GM12878 (cell line): ENCODE measurements around the gene CANT1. TPM values are rescaled to one million over a fixed set of nuclear protein-coding genes. Genes with fewer than 3 reads are reported as not detected.

Experiments used
- ATAC-seq: fragments of 200-7000 bp; cut with Tn5 transposase; 3 replicates; pipeline ENCODE4 v1.9.1; 2020; ENCODE audit warnings: mild to moderate bottlenecking, moderate library complexity
- BruUV-seq: library from RNA; stranded (reverse); fragments of 400-500 nt; replicated peaks from 2 replicates; lab custom pipeline; 2021; lab: Mats Ljungman, UMichigan
- CTCF ChIA-PET: fragments of 300-600 bp; sonication (Branson Sonifier 250); formaldehyde crosslinking; extraction: SDS; loops from one replicate; lab custom pipeline; 2021; ENCODE audit warnings: inconsistent platforms; lab: Yijun Ruan, JAX
- POLR2A ChIA-PET: fragments of 350-600 bp; formaldehyde crosslinking; extraction: SDS; loops from one replicate; lab custom pipeline; 2021; ENCODE audit warnings: inconsistent platforms; lab: Charles Lee
- RAD21 ChIA-PET: fragments of 300-600 bp; sonication (Branson Sonifier 250); formaldehyde crosslinking; loops from one replicate; lab custom pipeline; 2023; ENCODE audit warnings: antibody characterized with exemption; ENCODE audit not compliant: unreplicated experiment; lab: Charles Lee
- SMC1A ChIA-PET: fragments of 300-600 bp; sonication (Branson Sonifier 250); formaldehyde crosslinking; loops from one replicate; lab custom pipeline; 2023; ENCODE audit not compliant: unreplicated experiment, uncharacterized antibody; lab: Charles Lee
- DNase-seq: peaks from one replicate; pipeline ENCODE4 v3.0.0-alpha.2; 2011; ENCODE audit warnings: low read depth, low spot score
- FAIRE-seq: peaks from 3 replicates; lab custom pipeline; 2011; peaks lifted over from hg19 to GRCh38; lab: Jason Lieb, UNC
- H2AFZ ChIP-seq: 2 replicates; pipeline ENCODE4 v1.6.0; 2011; ENCODE audit warnings: low read depth, low read length, control low read depth; ENCODE audit not compliant: control insufficient read depth
- H3K27ac ChIP-seq: 2 replicates; pipeline ENCODE4 v1.5.1; 2011; ENCODE audit warnings: control low read depth; ENCODE audit not compliant: control insufficient read depth, insufficient read depth
- H3K27me3 ChIP-seq, 2 experiments: replicated peaks in 1 of 2; 2 replicates each; pipeline versions ENCODE4 v1.6.0 to v1.6.1; 2011; ENCODE audit warnings: low read length in 1 of 2; ENCODE audit not compliant: control insufficient read depth in 2 of 2, insufficient read depth in 2 of 2
- H3K36me3 ChIP-seq, 2 experiments: 2 replicates each; pipeline ENCODE4 v1.5.1; 2011; ENCODE audit warnings: low read length in 1 of 2; ENCODE audit not compliant: control insufficient read depth in 2 of 2, insufficient read depth in 2 of 2
- H3K4me1 ChIP-seq: 2 replicates; pipeline ENCODE4 v1.6.1; 2011; ENCODE audit warnings: mild to moderate bottlenecking, low read length, moderate library complexity, mixed read lengths; ENCODE audit not compliant: control insufficient read depth, insufficient read depth
- H3K4me2 ChIP-seq: 2 replicates; pipeline ENCODE4 v1.6.0; 2011; ENCODE audit warnings: control low read depth; ENCODE audit not compliant: control insufficient read depth, insufficient read depth
- H3K4me3 ChIP-seq: fragments of 200-600 bp; sonication (generic); 2 replicates; pipeline ENCODE4 v1.5.1; 2016
- H3K79me2 ChIP-seq: 2 replicates; pipeline ENCODE4 v1.6.0; 2011; ENCODE audit warnings: low read length; ENCODE audit not compliant: control insufficient read depth, insufficient read depth
- H3K9ac ChIP-seq: 2 replicates; pipeline ENCODE4 v1.8.0; 2011; ENCODE audit warnings: low read length, control low read depth, mixed read lengths; ENCODE audit not compliant: control insufficient read depth, insufficient read depth
- H3K9me3 ChIP-seq: replicated peaks from 3 replicates; pipeline ENCODE4 v1.5.1; 2011; ENCODE audit warnings: mild to moderate bottlenecking, low read length; ENCODE audit not compliant: control insufficient read depth, insufficient read depth
- H4K20me1 ChIP-seq: 2 replicates; pipeline ENCODE4 v1.6.0; 2011; ENCODE audit not compliant: control insufficient read depth, insufficient read depth
- EZH2 ChIP-seq: IDR thresholded peaks from 2 replicates; pipeline ENCODE4 v1.6.1; 2012; ENCODE audit warnings: low read depth, mild to moderate bottlenecking, control low read depth, inconsistent platforms, low read length, borderline replicate concordance; ENCODE audit not compliant: control insufficient read depth
- FOXK2 ChIP-seq: fragments of 450-650 bp; IDR thresholded peaks from 2 replicates; pipeline ENCODE4 v1.6.1; 2017; ENCODE audit warnings: mild to moderate bottlenecking, moderate library complexity
- HDAC2 ChIP-seq: fragments of 200-600 bp; sonication (generic); IDR thresholded peaks from 2 replicates; pipeline ENCODE4 v1.6.1; 2017
- JUND ChIP-seq: IDR thresholded peaks from 2 replicates; pipeline ENCODE4 v1.6.1; 2012; ENCODE audit warnings: low read depth, mild to moderate bottlenecking, low read length, improper control_type of control experiment, moderate library complexity
- RFX5 ChIP-seq: IDR thresholded peaks from 2 replicates; pipeline ENCODE4 v1.6.1; 2011; ENCODE audit warnings: low read depth, low read length, improper control_type of control experiment
- SMAD1 ChIP-seq: fragments of 450-650 bp; IDR thresholded peaks from 2 replicates; pipeline ENCODE4 v1.6.1; 2018; ENCODE audit warnings: mild to moderate bottlenecking, low read depth; ENCODE audit not compliant: partially characterized antibody
- SMAD5 ChIP-seq: IDR thresholded peaks from 2 replicates; pipeline ENCODE4 v1.6.1; 2016; ENCODE audit warnings: antibody characterized with exemption, low read depth
- SP1 ChIP-seq: IDR thresholded peaks from one replicate; pipeline ENCODE4 v1.6.1; 2011; ENCODE audit warnings: low read depth, low read length
- TCF12 ChIP-seq: IDR thresholded peaks from 2 replicates; pipeline ENCODE4 v1.6.1; 2011; ENCODE audit warnings: low read depth, mild to moderate bottlenecking, low read length
- TCF3 ChIP-seq: IDR thresholded peaks from 2 replicates; pipeline ENCODE4 v1.6.1; 2012; ENCODE audit warnings: low read depth, mild to moderate bottlenecking, low read length, borderline replicate concordance; ENCODE audit not compliant: insufficient read depth
- WGBS: methylation state at CpG from one replicate; pipeline ENCODE4 v1.1.6; 2016; ENCODE audit warnings: low lambda C conversion rate; ENCODE audit not compliant: insufficient replicate concordance, insufficient coverage; ENCODE audit errors: missing lambda C conversion rate; 5-methylcytosine and 5-hydroxymethylcytosine counted together
- in situ Hi-C: fragments of 300-500 bp; cut with MboI; formaldehyde crosslinking; loops from 9 replicates; pipeline ENCODE4 v1.14.3; 2018; ENCODE audit warnings: mixed read lengths
- intact Hi-C: fragments of 100-400 bp; cut with micrococcal nuclease; formaldehyde crosslinking; loops from one replicate; pipeline ENCODE4 v1.14.2; 2022; ENCODE audit not compliant: unreplicated experiment
- polyA plus RNA-seq, 11 experiments: library from polyadenylated mRNA; depleted of rRNA in 4 of 11; unstranded in 6 of 11; stranded (reverse) in 5 of 11; fragments of >200 nt; fragmentation: Nextera tagmentation in 4 of 11; fragmentation: Illumina TruSeq in 1 of 11; extraction: Ambion mirVana in 4 of 11; extraction: Trizol in 1 of 11; gene quantifications; 1 replicate in 1 of 11; 2 replicates in 10 of 11; pipeline versions ENCODE4 v1.2.1 to v1.2.3, GENCODE V29; 2011 to 2016; ENCODE audit warnings: inconsistent platforms in 2 of 11, missing spikeins in 2 of 11, low read depth in 1 of 11
- total RNA-seq, 4 experiments: library from RNA; depleted of rRNA in 3 of 4; stranded (reverse); fragments of >200 nt in 3 of 4; fragmentation: Illumina TruSeq in 1 of 4; extraction: Trizol in 1 of 4; gene quantifications; 2 replicates each; pipeline versions ENCODE4 v1.2.1 to v1.2.3, GENCODE V29; 2013 to 2021
- TF ChIP-seq, protein P1 (sequence below): fragments of 450-650 bp; IDR thresholded peaks from 2 replicates; pipeline ENCODE4 v1.6.1; 2014; ENCODE audit warnings: mild to moderate bottlenecking
- TF ChIP-seq, protein P2 (sequence below): fragments of 450-650 bp; IDR thresholded peaks from 2 replicates; pipeline ENCODE4 v1.6.1; 2017; ENCODE audit warnings: borderline replicate concordance

The CANT1 gene
- total and polyA plus RNA-seq, 10 of the 15 experiments (the other 5 are each of a cell fraction or from before 2014, with no cell fraction given), result 2.2 to 59.2 (median 20.2) TPM

DNA sequence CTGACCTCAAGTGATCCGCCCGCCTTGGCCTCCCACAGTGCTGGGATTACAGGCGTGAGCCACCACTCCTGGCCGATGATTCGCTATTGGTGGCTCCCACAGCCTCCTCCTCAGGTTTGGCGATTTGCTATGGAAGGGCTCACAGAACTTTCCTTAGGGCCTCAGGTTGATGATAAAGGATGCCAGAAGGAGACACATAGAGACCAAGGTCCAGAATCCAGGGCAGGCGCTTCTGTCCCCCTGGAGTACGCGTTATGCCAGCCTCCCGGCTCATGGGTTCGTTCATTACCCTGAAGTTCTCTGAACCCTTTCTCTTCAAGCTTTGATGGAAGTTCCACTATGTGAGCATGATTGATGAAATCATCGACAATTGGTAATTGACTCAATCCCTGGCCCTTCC lies 49.8 kb downstream of the CANT1 start (continued):
- TF ChIP-seq, protein P1, sequence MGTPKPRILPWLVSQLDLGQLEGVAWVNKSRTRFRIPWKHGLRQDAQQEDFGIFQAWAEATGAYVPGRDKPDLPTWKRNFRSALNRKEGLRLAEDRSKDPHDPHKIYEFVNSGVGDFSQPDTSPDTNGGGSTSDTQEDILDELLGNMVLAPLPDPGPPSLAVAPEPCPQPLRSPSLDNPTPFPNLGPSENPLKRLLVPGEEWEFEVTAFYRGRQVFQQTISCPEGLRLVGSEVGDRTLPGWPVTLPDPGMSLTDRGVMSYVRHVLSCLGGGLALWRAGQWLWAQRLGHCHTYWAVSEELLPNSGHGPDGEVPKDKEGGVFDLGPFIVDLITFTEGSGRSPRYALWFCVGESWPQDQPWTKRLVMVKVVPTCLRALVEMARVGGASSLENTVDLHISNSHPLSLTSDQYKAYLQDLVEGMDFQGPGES, result no peak
- TF ChIP-seq RFX5 (no peak), JUND (no peak)

DNA sequence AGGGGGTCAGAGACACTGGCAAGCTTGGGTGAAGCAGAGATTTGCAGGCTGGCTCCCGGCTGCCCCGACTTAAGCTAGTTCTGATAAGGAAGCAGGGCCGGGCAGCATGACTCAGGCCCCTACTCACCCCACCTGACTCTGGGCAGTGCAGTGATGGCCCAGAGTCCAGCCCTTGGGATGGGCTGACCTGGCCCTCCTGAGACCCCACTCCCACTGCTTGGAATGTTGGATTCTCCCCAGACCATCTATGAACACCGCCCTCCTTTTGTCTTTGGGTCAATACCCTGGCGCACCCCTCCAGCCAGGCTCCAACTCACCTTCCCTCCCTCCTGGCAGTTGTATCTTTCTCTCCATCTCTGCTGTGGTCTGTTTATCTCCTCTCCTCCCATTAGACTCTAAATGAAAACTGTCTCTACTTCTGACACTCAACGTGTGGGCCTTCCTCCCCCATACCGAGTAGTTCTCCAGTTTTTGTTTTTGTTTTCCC lies 50.9 kb downstream of the CANT1 start:
- H3K36me3 ChIP-seq, result no peaks in the 10 kb centered on the region
- H3K9ac ChIP-seq, result no peak overlapping the region
- H3K9me3 ChIP-seq, result no peaks in the 10 kb centered on the region
- H3K4me1 ChIP-seq, result no peaks in the 10 kb centered on the region
- in situ Hi-C loops, result no loop called here
- H3K27me3 ChIP-seq, result no peaks in the 10 kb centered on the region; a peak in 1 of 4 replicates
- no peak overlapping the region for H2AFZ ChIP-seq
- ChIA-PET CTCF (no interaction called here), RAD21 (no interaction called here), SMC1A (no interaction called here), POLR2A (interaction anchor here (1.7 kb wide), 1 partner anchor 93 kb away, joined by 7 read pairs; no protein-coding TSS in a partner anchor)
- H3K27ac ChIP-seq, result no peak overlapping the region
- no peak overlapping the region for H3K4me3 ChIP-seq
- intact Hi-C loops, result no loop called here
- H3K79me2 ChIP-seq, result no peaks in the 10 kb centered on the region
- H4K20me1 ChIP-seq, result no peaks in the 10 kb centered on the region
- no peak for FAIRE-seq
- DNase-seq, result no peak
- no peak overlapping the region for H3K4me2 ChIP-seq
- no peak for ATAC-seq
- no peak for TF ChIP-seq SMAD5
- no peak for TF ChIP-seq TCF12
- no peak for TF ChIP-seq FOXK2
- TF ChIP-seq TCF3, result no peak
- no peak for TF ChIP-seq HDAC2
- TF ChIP-seq EZH2, result no peak
- TF ChIP-seq, protein P2, sequence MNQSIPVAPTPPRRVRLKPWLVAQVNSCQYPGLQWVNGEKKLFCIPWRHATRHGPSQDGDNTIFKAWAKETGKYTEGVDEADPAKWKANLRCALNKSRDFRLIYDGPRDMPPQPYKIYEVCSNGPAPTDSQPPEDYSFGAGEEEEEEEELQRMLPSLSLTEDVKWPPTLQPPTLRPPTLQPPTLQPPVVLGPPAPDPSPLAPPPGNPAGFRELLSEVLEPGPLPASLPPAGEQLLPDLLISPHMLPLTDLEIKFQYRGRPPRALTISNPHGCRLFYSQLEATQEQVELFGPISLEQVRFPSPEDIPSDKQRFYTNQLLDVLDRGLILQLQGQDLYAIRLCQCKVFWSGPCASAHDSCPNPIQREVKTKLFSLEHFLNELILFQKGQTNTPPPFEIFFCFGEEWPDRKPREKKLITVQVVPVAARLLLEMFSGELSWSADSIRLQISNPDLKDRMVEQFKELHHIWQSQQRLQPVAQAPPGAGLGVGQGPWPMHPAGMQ, result no peak
- TF ChIP-seq SP1, result no peak
- no peak for TF ChIP-seq SMAD1
- no TSS peak for BruUV-seq
- WGBS, result 80% methylated on average over 6 of the region's 7 CpGs
